Smooth muscle cell (in vitro differentiated cells): Measurements from ENCODE around the gene DMD. TPM values are rescaled to one million over a fixed set of nuclear protein-coding genes. Genes with fewer than 3 reads are reported as not detected.
A peak's percentile ranks its signal among the peaks of the same experiment; 100 is the strongest.

Source experiments
- DNase-seq: peaks from one replicate; lab custom pipeline; 2025; ENCODE audit not compliant: unreplicated experiment; lab: John Stamatoyannopoulos, UW
- H2AFZ ChIP-seq: fragments of 200-600 bp; sonication (generic); 2 replicates; pipeline ENCODE4 v1.6.0; 2016; ENCODE audit warnings: antibody characterized with exemption, low read depth, mild to moderate bottlenecking
- H3F3A ChIP-seq: fragments of 200-600 bp; sonication (generic); 2 replicates; pipeline ENCODE4 v1.6.0; 2017; ENCODE audit warnings: antibody characterized with exemption, low read depth
- H3K27ac ChIP-seq: fragments of 200-600 bp; sonication (generic); 2 replicates; pipeline ENCODE4 v1.5.1; 2016; ENCODE audit warnings: low read depth, mild to moderate bottlenecking
- H3K27me3 ChIP-seq: fragments of 200-600 bp; sonication (generic); 2 replicates; pipeline ENCODE4 v1.6.1; 2016; ENCODE audit warnings: low read depth, mild to moderate bottlenecking
- H3K36me3 ChIP-seq: fragments of 200-600 bp; sonication (generic); 2 replicates; pipeline ENCODE4 v1.5.1; 2016; ENCODE audit warnings: low read depth
- H3K4me1 ChIP-seq: fragments of 200-600 bp; sonication (generic); 2 replicates; pipeline ENCODE4 v1.5.1; 2016; ENCODE audit warnings: low read depth
- H3K4me2 ChIP-seq: fragments of 200-600 bp; sonication (generic); 2 replicates; pipeline ENCODE4 v1.6.0; 2016; ENCODE audit warnings: mild to moderate bottlenecking
- H3K4me3 ChIP-seq: fragments of 200-600 bp; sonication (generic); 2 replicates; pipeline ENCODE4 v1.5.1; 2016; ENCODE audit warnings: mild to moderate bottlenecking
- H3K79me2 ChIP-seq: fragments of 200-600 bp; sonication (generic); 2 replicates; pipeline ENCODE4 v1.6.0; 2016; ENCODE audit warnings: low read depth, mild to moderate bottlenecking
- H3K9ac ChIP-seq: fragments of 200-600 bp; sonication (generic); 2 replicates; pipeline ENCODE4 v1.6.0; 2016; ENCODE audit warnings: low read depth
- H3K9me3 ChIP-seq: fragments of 200-600 bp; sonication (generic); replicated peaks from 2 replicates; pipeline ENCODE4 v1.5.1; 2016; ENCODE audit warnings: low read depth
- H4K20me1 ChIP-seq: fragments of 200-600 bp; sonication (generic); 2 replicates; pipeline ENCODE4 v1.6.0; 2016; ENCODE audit warnings: low read depth
- CTCF ChIP-seq: fragments of 200-600 bp; sonication (generic); IDR thresholded peaks from 2 replicates; pipeline ENCODE4 v1.5.1; 2017; ENCODE audit warnings: borderline replicate concordance, mild to moderate bottlenecking, antibody characterized with exemption; ENCODE audit not compliant: insufficient read depth, poor library complexity, severe bottlenecking
- WGBS: methylation state at CpG from one replicate; pipeline ENCODE4 v1.1.7; 2016; ENCODE audit warnings: low lambda C conversion rate; 5-methylcytosine and 5-hydroxymethylcytosine counted together
- polyA plus RNA-seq: library from polyadenylated mRNA; unstranded; fragments of >200 nt; fragmentation: Nextera tagmentation; extraction: Ambion mirVana; gene quantifications from 2 replicates; pipeline ENCODE4 v1.2.1, GENCODE V29; 2016
- total RNA-seq: library from RNA; depleted of rRNA; stranded (reverse); fragments of >200 nt; gene quantifications from 2 replicates; pipeline ENCODE4 v1.2.3, GENCODE V29; 2014

The DMD gene
- total and polyA plus RNA-seq, 2 experiments from 2014 or later, result 12.3 to 12.6 TPM

- H3K4me3 ChIP-seq, result no peak overlapping the region
- no peak overlapping the region for H3K27ac ChIP-seq
- H3K4me2 ChIP-seq, result no peak overlapping the region
- no peak for TF ChIP-seq CTCF
- no peak for DNase-seq
- H2AFZ ChIP-seq, result no peak overlapping the region
- 54% methylated on average over 2 of the region's 2 CpGs for WGBS
- no peaks in the 10 kb centered on the region for H4K20me1 ChIP-seq
- no peaks in the 10 kb centered on the region for H3K4me1 ChIP-seq
- H3K36me3 ChIP-seq, result no peaks in the 10 kb centered on the region
- no peaks in the 10 kb centered on the region for H3F3A ChIP-seq
- H3K9me3 ChIP-seq, result no peaks in the 10 kb centered on the region
- no peaks in the 10 kb centered on the region for H3K79me2 ChIP-seq
- no peak overlapping the region for H3K9ac ChIP-seq
- H3K27me3 ChIP-seq, result no peaks in the 10 kb centered on the region
Measured at GRCh38 chrX:31170792-31171191, 2040.6 kb downstream of the DMD start.

GRCh38 chrX:31168551-31168950 lies 2042.8 kb downstream of the DMD start:
- H4K20me1 ChIP-seq, result no peaks in the 10 kb centered on the region
- no peaks in the 10 kb centered on the region for H3K9me3 ChIP-seq
- H2AFZ ChIP-seq, result no peak overlapping the region
- no peak overlapping the region for H3K4me3 ChIP-seq
- H3K4me1 ChIP-seq, result no peaks in the 10 kb centered on the region
- H3F3A ChIP-seq, result no peaks in the 10 kb centered on the region
- no peaks in the 10 kb centered on the region for H3K36me3 ChIP-seq
- H3K27me3 ChIP-seq, result no peaks in the 10 kb centered on the region
- no peak overlapping the region for H3K27ac ChIP-seq
- WGBS, result 69% methylated on average over 2 of the region's 2 CpGs
- H3K79me2 ChIP-seq, result no peaks in the 10 kb centered on the region
- no peak for TF ChIP-seq CTCF
- H3K9ac ChIP-seq, result no peak overlapping the region
- no peak for DNase-seq
- H3K4me2 ChIP-seq, result no peak overlapping the region

- H4K20me1 ChIP-seq, result no peaks in the 10 kb centered on the region
- no peaks in the 10 kb centered on the region for H3K36me3 ChIP-seq
- WGBS, result 89% methylated on average over 5 of the region's 5 CpGs
- H2AFZ ChIP-seq, result no peak overlapping the region
- H3K4me3 ChIP-seq, result no peak overlapping the region
- H3K79me2 ChIP-seq, result no peaks in the 10 kb centered on the region
- DNase-seq, result no peak
- no peaks in the 10 kb centered on the region for H3F3A ChIP-seq
- H3K4me2 ChIP-seq, result no peak overlapping the region
- no peak overlapping the region for H3K9ac ChIP-seq
- H3K27ac ChIP-seq, result peak overlapping the region; percentile 57
- no peak for TF ChIP-seq CTCF
- H3K4me1 ChIP-seq, result no peaks in the 10 kb centered on the region
- no peaks in the 10 kb centered on the region for H3K27me3 ChIP-seq
- H3K9me3 ChIP-seq, result no peaks in the 10 kb centered on the region
Measured at GRCh38 chrX:31166832-31167231, 2044.5 kb downstream of the DMD start.

- peak overlapping the region; percentile 57 for H3K27ac ChIP-seq
- no peak overlapping the region for H3K9ac ChIP-seq
- peak overlapping the region; percentile 49 for H3K4me2 ChIP-seq
- no peak overlapping the region for H3K4me3 ChIP-seq
- H2AFZ ChIP-seq, result no peak overlapping the region
- no peaks in the 10 kb centered on the region for H3K79me2 ChIP-seq
- H3K36me3 ChIP-seq, result no peaks in the 10 kb centered on the region
- WGBS, result 62% methylated on average over 5 of the region's 5 CpGs
- TF ChIP-seq CTCF, result no peak
- H4K20me1 ChIP-seq, result no peaks in the 10 kb centered on the region
- no peaks in the 10 kb centered on the region for H3F3A ChIP-seq
- no peaks in the 10 kb centered on the region for H3K4me1 ChIP-seq
- H3K9me3 ChIP-seq, result no peaks in the 10 kb centered on the region
- no peaks in the 10 kb centered on the region for H3K27me3 ChIP-seq
- no peak for DNase-seq
Measured at GRCh38 chrX:31166416-31166815, 2044.9 kb downstream of the DMD start.
